ENCODE data around the gene PDIA4. TPM values are rescaled to one million over a fixed set of nuclear protein-coding genes. Genes with fewer than 3 reads are reported as not detected.
"Not testable (repeated sequence)": the region's sequence is repeated elsewhere in the genome, so short reads cannot be mapped to it uniquely, and the experiment has no call there.

PDIA4 gene
- total RNA-seq, 1 donor from 2014 or later = 266 TPM

DNA sequence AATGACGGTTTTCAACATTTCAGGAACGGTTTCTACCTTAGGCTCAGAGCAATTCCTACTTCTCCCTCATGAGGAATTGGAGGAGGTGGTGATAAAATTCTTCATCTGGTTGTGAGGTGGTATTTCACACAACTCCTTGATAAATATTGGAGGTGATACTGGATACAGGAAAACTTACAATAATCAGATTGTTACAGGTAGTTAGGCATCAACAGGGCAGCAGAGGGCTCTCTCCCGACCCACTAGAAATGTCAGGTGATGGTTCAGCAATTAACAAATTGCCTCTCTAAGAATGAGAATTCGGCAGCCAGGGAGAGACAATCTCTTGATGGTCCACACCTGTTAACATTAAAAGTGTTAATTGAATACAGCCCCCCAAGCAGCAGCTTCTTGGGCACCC, 39.6 kb upstream of the PDIA4 start:
- Mint-ChIP-seq H3K9me3 (ENCODE audit: unreplicated experiment) (no peaks in the 10 kb centered on the region), H3K4me3 (ENCODE audit: unreplicated experiment) (peak overlapping the region; percentile 78), H3K27ac (ENCODE audit: unreplicated experiment) (no peak overlapping the region), H3K36me3 (ENCODE audit: low read depth, unreplicated experiment) (peaks cover 27% of the 10 kb centered on the region), H3K4me1 (ENCODE audit: unreplicated experiment) (peaks cover 14% of the 10 kb centered on the region), H3K27me3 (ENCODE audit: unreplicated experiment) (peaks cover 3% of the 10 kb centered on the region)
- TF ChIP-seq, protein P1, sequence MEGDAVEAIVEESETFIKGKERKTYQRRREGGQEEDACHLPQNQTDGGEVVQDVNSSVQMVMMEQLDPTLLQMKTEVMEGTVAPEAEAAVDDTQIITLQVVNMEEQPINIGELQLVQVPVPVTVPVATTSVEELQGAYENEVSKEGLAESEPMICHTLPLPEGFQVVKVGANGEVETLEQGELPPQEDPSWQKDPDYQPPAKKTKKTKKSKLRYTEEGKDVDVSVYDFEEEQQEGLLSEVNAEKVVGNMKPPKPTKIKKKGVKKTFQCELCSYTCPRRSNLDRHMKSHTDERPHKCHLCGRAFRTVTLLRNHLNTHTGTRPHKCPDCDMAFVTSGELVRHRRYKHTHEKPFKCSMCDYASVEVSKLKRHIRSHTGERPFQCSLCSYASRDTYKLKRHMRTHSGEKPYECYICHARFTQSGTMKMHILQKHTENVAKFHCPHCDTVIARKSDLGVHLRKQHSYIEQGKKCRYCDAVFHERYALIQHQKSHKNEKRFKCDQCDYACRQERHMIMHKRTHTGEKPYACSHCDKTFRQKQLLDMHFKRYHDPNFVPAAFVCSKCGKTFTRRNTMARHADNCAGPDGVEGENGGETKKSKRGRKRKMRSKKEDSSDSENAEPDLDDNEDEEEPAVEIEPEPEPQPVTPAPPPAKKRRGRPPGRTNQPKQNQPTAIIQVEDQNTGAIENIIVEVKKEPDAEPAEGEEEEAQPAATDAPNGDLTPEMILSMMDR (IDR thresholded peaks at IDR 0.05; ENCODE audit: unreplicated experiment) = no peak
- DNase-seq (ENCODE audit: low spot score) = no peak

DNA sequence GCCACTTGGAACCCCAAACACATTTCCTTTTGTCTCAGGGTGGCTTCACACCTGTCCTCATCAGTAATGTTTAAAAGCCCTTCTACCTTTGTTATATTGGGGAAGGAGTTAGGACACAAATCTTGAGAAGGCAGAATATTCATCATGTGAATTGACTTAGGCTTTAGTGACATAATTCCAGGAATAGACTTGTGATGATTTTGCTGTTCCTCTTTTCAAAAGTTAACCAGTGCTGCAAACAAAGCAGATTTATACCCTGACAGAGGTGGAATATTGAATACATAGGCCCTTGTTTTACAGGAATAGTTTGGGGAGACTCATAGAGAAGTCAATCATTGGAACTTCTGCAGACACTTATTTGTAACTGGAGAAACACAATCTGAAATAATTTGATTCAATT, 35.2 kb upstream of the PDIA4 start:
- DNase-seq (ENCODE audit: low spot score) = no peak
- H3K36me3 Mint-ChIP-seq (ENCODE audit: low read depth, unreplicated experiment) = peaks cover 6% of the 10 kb centered on the region
- H3K9me3 Mint-ChIP-seq (ENCODE audit: unreplicated experiment) = no peaks in the 10 kb centered on the region
- TF ChIP-seq, protein P1 (IDR thresholded peaks at IDR 0.05; ENCODE audit: unreplicated experiment) = no peak
- H3K27me3 Mint-ChIP-seq (ENCODE audit: unreplicated experiment) = peaks cover 3% of the 10 kb centered on the region
- no peak overlapping the region for H3K4me3 Mint-ChIP-seq (ENCODE audit: unreplicated experiment)
- H3K4me1 Mint-ChIP-seq (ENCODE audit: unreplicated experiment) = peaks cover 9% of the 10 kb centered on the region
- no peak overlapping the region for H3K27ac Mint-ChIP-seq (ENCODE audit: unreplicated experiment)

DNA sequence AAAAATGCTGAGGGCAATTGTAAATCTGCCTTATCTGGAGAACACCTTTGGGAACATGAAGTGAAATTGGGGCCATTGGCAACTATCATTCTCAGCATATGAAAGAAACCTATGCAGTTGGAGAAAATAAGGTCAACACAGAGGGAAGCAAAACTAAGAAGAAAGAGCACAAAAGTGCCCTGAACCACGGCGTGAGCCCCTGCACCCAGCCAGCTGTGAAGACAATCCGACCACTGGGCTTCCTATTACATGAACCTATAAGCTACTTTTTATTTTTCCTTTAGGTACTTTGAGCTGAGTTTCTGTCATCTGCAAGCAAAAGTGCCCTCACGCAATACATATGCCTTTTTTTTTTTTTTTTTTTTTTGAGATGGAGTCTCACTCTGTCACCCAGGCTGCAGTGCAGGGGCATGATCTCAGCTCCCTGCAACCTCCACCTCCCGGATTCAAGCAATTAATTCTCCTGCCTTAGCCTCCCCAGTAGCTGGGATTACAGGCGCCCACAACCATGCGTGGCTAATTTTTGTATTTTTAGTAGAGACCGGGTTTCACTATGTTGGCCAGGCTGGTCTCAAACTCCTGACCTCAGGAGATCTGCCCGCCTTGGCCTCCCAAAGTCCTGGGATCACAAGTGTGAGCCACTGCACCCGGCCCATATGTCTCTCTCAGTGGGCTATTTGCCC, 34.1 kb upstream of the PDIA4 start:
- not testable (repeated sequence) for H3K36me3 Mint-ChIP-seq (ENCODE audit: low read depth, unreplicated experiment); DNase-seq (ENCODE audit: low spot score); H3K27me3 Mint-ChIP-seq (ENCODE audit: unreplicated experiment); H3K9me3 Mint-ChIP-seq (ENCODE audit: unreplicated experiment); H3K27ac Mint-ChIP-seq (ENCODE audit: unreplicated experiment); H3K4me1 Mint-ChIP-seq (ENCODE audit: unreplicated experiment); H3K4me3 Mint-ChIP-seq (ENCODE audit: unreplicated experiment)

DNA sequence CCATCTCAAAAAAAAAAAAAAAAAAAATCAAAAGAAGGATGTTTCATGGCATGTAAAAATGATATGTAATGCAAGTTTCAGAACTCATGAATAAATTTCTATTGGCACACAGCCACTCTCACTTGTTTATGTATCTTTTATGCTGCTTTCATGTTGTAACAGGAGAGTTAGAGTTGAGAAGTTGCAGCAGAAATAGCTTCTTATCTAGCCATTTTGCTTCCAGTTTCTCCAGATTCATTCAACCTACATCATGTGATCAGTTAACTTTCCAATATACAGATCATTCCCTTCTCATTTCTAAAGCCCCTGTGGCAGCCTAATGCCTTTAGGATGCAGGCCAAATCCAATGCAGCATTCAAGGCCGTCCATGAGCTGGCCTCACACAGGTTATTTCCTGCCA, 31.9 kb upstream of the PDIA4 start:
- no peak for DNase-seq (ENCODE audit: low spot score)
- Mint-ChIP-seq H3K36me3 (ENCODE audit: low read depth, unreplicated experiment) (no peaks in the 10 kb centered on the region), H3K4me1 (ENCODE audit: unreplicated experiment) (peaks cover 9% of the 10 kb centered on the region), H3K27ac (ENCODE audit: unreplicated experiment) (no peak overlapping the region), H3K4me3 (ENCODE audit: unreplicated experiment) (no peak overlapping the region), H3K9me3 (ENCODE audit: unreplicated experiment) (no peaks in the 10 kb centered on the region), H3K27me3 (ENCODE audit: unreplicated experiment) (peaks cover 3% of the 10 kb centered on the region)
- TF ChIP-seq, protein P1 (IDR thresholded peaks at IDR 0.05; ENCODE audit: unreplicated experiment) = no peak

DNA sequence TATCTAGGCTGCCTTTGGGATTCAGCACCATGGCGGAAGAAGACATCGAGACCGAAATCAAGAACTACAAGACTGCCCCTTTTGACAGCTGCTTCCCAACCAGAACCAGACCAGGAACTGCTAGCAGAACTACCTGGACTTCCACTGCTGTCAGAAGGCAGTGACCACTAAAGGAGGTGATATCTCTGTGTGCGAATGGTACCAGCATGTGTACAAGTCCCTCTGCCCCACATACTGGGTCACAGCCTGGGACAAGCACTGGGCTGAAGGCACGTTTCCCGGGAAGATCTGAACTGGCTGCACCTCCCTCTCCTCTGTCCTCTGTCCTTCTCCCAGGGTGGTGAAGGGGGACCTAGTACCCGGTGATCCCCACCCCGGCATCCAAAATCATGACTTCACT, 25.6 kb upstream of the PDIA4 start:
- Mint-ChIP-seq H3K27ac (ENCODE audit: unreplicated experiment) (no peak overlapping the region), H3K4me3 (ENCODE audit: unreplicated experiment) (no peak overlapping the region), H3K4me1 (ENCODE audit: unreplicated experiment) (no peaks in the 10 kb centered on the region), H3K36me3 (ENCODE audit: low read depth, unreplicated experiment) (no peaks in the 10 kb centered on the region), H3K27me3 (ENCODE audit: unreplicated experiment) (peaks cover 6% of the 10 kb centered on the region), H3K9me3 (ENCODE audit: unreplicated experiment) (no peaks in the 10 kb centered on the region)
- DNase-seq (ENCODE audit: low spot score) = no peak
- TF ChIP-seq, protein P1 (IDR thresholded peaks at IDR 0.05; ENCODE audit: unreplicated experiment) = no peak
